ENCODE measurements around the gene CARS1.

Gene CARS1

GRCh38 chr11:3102641-3102921 lies 45.4 kb upstream of the CARS1 start:
- peaks cover 3% of the 10 kb centered on the region for H3K27me3 Mint-ChIP-seq (ENCODE audit: low read depth)
- H3K27ac Mint-ChIP-seq: no peak overlapping the region
- H3K4me3 Mint-ChIP-seq: no peak overlapping the region
- H3K9me3 Mint-ChIP-seq: no peaks in the 10 kb centered on the region
- H3K36me3 Mint-ChIP-seq (ENCODE audit: low read depth): peaks cover 15% of the 10 kb centered on the region
- no peaks in the 10 kb centered on the region for H3K4me1 Mint-ChIP-seq
- TF ChIP-seq, protein P1, sequence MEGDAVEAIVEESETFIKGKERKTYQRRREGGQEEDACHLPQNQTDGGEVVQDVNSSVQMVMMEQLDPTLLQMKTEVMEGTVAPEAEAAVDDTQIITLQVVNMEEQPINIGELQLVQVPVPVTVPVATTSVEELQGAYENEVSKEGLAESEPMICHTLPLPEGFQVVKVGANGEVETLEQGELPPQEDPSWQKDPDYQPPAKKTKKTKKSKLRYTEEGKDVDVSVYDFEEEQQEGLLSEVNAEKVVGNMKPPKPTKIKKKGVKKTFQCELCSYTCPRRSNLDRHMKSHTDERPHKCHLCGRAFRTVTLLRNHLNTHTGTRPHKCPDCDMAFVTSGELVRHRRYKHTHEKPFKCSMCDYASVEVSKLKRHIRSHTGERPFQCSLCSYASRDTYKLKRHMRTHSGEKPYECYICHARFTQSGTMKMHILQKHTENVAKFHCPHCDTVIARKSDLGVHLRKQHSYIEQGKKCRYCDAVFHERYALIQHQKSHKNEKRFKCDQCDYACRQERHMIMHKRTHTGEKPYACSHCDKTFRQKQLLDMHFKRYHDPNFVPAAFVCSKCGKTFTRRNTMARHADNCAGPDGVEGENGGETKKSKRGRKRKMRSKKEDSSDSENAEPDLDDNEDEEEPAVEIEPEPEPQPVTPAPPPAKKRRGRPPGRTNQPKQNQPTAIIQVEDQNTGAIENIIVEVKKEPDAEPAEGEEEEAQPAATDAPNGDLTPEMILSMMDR (IDR thresholded peaks at IDR 0.05; ENCODE audit: unreplicated experiment in 3 of 3): no peak

GRCh38 chr11:3101921-3102640 lies 44.9 kb upstream of the CARS1 start:
- Mint-ChIP-seq H3K4me1 (no peaks in the 10 kb centered on the region), H3K4me3 (no peak overlapping the region), H3K27ac (no peak overlapping the region), H3K36me3 (ENCODE audit: low read depth) (peaks cover 19% of the 10 kb centered on the region), H3K9me3 (no peaks in the 10 kb centered on the region), H3K27me3 (ENCODE audit: low read depth) (peaks cover 3% of the 10 kb centered on the region)
- TF ChIP-seq, protein P1 (IDR thresholded peaks at IDR 0.05; ENCODE audit: unreplicated experiment in 3 of 3): no peak

- H3K36me3 Mint-ChIP-seq (ENCODE audit: low read depth): peaks cover 38% of the 10 kb centered on the region
- no peak overlapping the region for H3K4me3 Mint-ChIP-seq
- no peaks in the 10 kb centered on the region for H3K4me1 Mint-ChIP-seq
- TF ChIP-seq, protein P1 (IDR thresholded peaks at IDR 0.05; ENCODE audit: unreplicated experiment in 3 of 3): no peak
- peaks cover 3% of the 10 kb centered on the region for H3K27me3 Mint-ChIP-seq (ENCODE audit: low read depth)
- no peak overlapping the region for H3K27ac Mint-ChIP-seq
- no peaks in the 10 kb centered on the region for H3K9me3 Mint-ChIP-seq
These were observed 42.0 kb upstream of the CARS1 start for GRCh38 chr11:3099178-3099577.

DNA sequence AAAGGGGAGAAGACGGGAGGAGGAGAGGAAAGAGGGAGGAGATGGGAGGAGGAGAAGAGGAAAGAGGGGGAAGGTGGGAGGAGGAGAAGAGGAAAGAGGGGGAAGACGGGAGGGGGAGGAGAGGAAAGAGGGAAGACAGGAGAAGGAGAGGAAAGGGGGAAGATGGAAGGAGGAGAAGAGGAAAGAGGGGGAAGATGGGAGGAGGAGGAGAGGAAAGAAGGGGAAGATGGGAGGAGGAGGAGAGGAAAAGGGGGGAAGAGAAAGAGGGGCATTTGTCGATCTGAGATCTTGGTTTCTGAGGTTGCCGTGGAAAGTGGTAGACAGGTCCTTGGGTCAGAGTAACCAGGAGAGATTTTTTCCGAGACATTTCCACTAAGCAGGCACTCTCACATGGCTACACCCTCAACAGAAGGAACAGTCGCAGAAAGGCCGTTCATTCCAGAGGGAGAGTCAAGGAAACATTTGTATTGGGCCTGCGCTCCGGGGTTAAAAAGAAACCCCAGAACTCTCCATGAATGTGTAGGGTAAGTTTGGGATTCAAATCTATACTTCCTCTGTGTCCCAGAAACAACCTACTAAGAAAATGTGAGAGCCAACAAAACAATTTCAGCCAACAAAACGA lies 39.8 kb upstream of the CARS1 start:
- Mint-ChIP-seq H3K27ac (no peak overlapping the region), H3K27me3 (ENCODE audit: low read depth) (peaks cover 3% of the 10 kb centered on the region), H3K4me3 (no peak overlapping the region), H3K4me1 (no peaks in the 10 kb centered on the region), H3K36me3 (ENCODE audit: low read depth) (peaks cover 38% of the 10 kb centered on the region), H3K9me3 (no peaks in the 10 kb centered on the region)
- TF ChIP-seq, protein P1 (IDR thresholded peaks at IDR 0.05; ENCODE audit: unreplicated experiment in 3 of 3): no peak

DNA sequence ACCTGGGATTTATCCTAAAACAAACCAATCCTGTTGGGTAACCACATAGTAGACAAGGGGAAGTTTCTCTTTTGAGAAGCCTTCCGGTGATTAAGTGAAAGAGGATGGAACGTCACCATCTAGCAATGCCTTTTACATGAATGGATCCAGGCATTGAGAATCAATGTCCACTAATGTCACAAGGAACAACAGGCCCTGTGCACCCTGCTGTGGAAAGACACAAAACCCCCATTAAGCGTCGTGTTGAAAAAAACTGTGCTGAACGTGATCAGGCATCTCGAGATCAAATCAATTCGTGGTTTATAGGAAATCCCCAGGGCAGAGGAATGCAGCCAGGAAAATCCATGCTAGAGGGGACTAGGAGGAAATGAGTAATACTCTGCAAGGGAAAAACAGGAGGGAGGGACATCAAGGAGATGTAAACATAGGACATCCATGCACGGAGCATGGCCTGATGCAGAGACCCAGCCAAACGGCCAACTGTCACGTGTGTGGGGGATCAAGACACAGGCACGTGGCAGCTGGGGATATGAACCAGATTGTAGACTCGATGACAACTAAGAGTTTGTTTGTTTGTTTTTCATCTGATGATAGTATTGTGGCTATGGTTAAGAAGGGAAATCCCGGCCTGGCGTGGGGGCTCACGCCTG lies 38.6 kb upstream of the CARS1 start:
- TF ChIP-seq, protein P1 (IDR thresholded peaks at IDR 0.05; ENCODE audit: unreplicated experiment in 3 of 3): no peak
- H3K4me3 Mint-ChIP-seq: no peak overlapping the region
- H3K36me3 Mint-ChIP-seq (ENCODE audit: low read depth): peaks cover 38% of the 10 kb centered on the region
- H3K9me3 Mint-ChIP-seq: no peaks in the 10 kb centered on the region
- H3K27ac Mint-ChIP-seq: peak overlapping the region in 1 of 3 experiments; percentile 21
- H3K27me3 Mint-ChIP-seq (ENCODE audit: low read depth): peaks cover 9% of the 10 kb centered on the region
- no peaks in the 10 kb centered on the region for H3K4me1 Mint-ChIP-seq
